ENCODE results near the gene ITIH3.

ITIH3 gene

DNA sequence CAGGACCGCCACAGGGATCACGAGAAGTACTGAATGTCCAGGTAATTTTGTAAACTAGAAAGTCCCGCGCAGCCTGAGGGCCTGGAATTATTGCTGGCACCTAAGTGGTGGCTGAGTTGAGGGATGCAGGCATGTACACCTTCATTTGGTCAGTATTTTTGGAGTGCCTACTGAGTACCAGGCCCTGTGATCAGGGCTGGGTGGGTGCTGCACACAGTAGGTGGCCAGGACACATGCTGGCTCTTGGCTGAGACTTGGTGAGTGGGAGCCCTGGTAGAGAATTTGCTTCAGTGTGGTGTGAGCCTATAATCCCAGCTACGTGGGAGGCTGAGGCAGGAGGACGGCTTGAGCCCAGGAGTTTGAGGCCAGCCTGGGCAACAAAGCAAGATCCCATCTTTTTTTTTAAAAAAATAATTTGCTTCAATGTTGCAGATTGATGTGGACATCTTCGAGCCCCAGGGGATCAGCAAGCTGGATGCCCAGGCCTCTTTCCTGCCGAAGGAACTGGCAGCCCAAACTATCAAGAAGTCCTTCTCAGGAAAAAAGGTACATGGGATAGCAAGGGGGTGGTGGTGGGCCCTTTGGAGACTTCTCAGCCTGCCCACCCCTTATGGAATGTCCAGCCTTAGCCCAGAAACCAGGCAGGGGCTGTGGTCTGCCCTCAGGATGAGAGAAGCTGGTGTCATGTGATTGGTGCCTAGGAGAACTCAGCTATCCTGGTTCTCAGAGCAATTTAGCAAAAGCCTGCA is 14.6 kb upstream of the ITIH3 start:
- TF ChIP-seq, protein P1, sequence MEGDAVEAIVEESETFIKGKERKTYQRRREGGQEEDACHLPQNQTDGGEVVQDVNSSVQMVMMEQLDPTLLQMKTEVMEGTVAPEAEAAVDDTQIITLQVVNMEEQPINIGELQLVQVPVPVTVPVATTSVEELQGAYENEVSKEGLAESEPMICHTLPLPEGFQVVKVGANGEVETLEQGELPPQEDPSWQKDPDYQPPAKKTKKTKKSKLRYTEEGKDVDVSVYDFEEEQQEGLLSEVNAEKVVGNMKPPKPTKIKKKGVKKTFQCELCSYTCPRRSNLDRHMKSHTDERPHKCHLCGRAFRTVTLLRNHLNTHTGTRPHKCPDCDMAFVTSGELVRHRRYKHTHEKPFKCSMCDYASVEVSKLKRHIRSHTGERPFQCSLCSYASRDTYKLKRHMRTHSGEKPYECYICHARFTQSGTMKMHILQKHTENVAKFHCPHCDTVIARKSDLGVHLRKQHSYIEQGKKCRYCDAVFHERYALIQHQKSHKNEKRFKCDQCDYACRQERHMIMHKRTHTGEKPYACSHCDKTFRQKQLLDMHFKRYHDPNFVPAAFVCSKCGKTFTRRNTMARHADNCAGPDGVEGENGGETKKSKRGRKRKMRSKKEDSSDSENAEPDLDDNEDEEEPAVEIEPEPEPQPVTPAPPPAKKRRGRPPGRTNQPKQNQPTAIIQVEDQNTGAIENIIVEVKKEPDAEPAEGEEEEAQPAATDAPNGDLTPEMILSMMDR (IDR thresholded peaks at IDR 0.05; ENCODE audit: low read depth, low read length, missing control alignments), result no peak
- in situ Hi-C loops (cut with HindIII; ENCODE audit: low sequenced_read_pairs), result loop anchor here (5.0 kb wide), 1 partner anchor 57 kb away; the partner anchor contains the start of gene MUSTN1

DNA sequence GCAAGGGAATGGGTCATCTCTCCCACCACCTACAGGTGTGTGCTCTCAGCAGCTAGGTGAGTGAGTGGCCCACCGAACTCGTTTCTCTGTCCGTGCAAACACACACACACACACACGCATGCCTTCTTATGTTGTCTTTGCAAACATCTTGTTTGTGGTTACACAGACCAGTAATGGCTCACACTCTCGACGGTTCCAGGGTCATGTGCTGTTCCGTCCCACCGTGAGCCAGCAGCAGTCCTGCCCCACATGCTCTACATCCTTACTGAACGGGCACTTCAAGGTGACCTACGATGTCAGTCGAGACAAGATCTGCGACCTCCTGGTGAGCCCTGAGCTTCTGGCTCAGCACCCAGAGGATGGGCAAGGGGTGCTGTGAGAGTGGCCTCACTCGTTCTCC is 12.9 kb upstream of the ITIH3 start:
- TF ChIP-seq, protein P1 (IDR thresholded peaks at IDR 0.05; ENCODE audit: low read depth, low read length, missing control alignments), result no peak
- in situ Hi-C loops (cut with HindIII; ENCODE audit: low sequenced_read_pairs), result loop anchor here (5.0 kb wide), 1 partner anchor 56 kb away; the partner anchor contains the start of gene MUSTN1
- H3K4me3 ChIP-seq (ENCODE audit: low read depth, low read length), result no peak overlapping the region
- no peak for DNase-seq (ENCODE audit: low read depth)

More for the DNA sequence above, 14.6 kb upstream of the ITIH3 start:
- no peak for DNase-seq (ENCODE audit: low read depth)
- H3K4me3 ChIP-seq (ENCODE audit: low read depth, low read length), result no peak overlapping the region

DNA sequence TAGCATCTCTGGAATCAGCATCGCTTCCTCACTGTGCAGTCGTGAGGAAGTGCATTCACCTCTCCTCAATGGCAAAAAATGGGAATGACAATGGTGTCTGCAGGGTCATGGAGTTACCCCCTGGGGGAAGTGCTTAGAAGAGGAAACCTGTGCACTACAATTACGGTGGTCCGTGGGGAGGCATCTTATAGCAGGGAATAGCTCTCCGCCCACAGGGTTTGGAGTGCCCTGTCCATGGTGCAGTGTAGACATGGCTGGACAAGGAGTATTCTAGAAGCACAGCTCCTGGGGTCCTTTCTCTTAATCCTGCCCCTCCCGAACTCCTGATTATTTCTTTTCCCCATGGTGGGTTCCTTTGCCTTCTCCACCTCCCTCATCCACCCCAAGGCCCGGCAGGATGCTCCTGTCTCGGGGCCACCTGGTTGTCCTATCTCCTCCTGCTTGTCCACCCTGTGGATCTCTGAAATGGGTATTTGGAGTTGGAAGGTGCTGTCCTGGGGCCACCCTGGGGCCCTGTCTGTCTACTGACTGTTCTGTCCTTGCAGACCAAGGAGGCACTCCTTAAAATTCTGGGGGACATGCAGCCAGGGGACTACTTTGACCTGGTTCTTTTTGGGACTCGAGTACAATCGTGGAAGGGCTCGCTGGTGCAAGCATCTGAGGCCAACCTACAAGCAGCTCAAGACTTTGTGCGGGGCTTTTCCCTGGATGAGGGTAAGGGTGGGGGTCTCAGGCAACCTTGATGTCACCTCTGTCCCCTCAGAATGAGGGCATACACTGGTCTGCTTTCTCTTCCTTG is 12.0 kb upstream of the ITIH3 start:
- in situ Hi-C loops (cut with HindIII; ENCODE audit: low sequenced_read_pairs), result loop anchor here (5.0 kb wide), 1 partner anchor 55 kb away; the partner anchor contains the start of gene MUSTN1
- TF ChIP-seq, protein P1 (IDR thresholded peaks at IDR 0.05; ENCODE audit: low read depth, low read length, missing control alignments), result no peak
- H3K4me3 ChIP-seq (ENCODE audit: low read depth, low read length), result no peak overlapping the region
- DNase-seq (ENCODE audit: low read depth), result no peak

DNA sequence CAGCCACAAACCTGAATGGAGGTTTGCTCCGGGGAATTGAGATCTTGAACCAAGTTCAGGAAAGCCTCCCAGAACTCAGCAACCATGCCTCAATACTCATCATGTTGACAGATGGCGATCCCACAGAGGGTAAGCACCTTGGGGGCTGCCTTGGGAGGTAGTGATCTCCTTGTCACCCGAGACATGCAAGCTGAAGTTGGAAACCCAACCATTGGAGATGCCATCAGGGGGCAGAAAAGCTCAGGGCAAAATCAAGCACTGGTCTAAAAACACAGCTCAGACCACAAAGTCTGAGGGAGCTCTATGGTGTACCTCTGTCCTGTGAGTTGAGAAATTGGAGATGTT is 11.4 kb upstream of the ITIH3 start:
- in situ Hi-C loops (cut with HindIII; ENCODE audit: low sequenced_read_pairs), result loop anchor here (5.0 kb wide), 1 partner anchor 54 kb away; the partner anchor contains the start of gene MUSTN1
- TF ChIP-seq, protein P1 (IDR thresholded peaks at IDR 0.05; ENCODE audit: low read depth, low read length, missing control alignments), result no peak
- no peak for DNase-seq (ENCODE audit: low read depth)
- H3K4me3 ChIP-seq (ENCODE audit: low read depth, low read length), result no peak overlapping the region

DNA sequence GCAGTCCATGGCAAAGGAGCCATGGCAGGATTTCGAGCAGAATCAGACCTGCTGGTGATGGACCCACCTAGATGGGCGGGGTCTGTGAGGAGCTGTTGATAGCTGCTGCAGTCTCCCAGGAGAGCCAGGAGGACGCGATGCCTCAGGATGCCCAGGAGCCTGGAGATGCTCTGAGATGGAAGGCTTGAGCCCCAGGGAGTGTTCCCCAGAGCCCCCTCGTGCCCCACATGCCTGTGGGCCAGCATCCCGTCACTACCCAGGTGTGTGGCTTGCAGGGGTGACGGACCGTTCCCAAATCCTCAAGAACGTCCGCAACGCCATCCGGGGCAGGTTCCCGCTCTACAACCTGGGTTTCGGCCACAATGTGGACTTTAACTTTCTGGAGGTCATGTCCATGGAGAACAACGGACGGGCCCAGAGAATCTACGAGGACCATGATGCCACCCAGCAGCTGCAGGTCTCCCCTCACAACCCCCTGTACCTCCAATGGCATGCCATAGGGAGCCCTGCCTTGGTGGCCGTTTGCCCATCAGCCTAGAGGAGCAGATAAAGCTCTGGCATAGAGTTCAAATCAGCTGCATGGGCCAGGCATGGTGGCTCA is 10.5 kb upstream of the ITIH3 start:
- DNase-seq (ENCODE audit: low read depth), result no peak
- in situ Hi-C loops (cut with HindIII; ENCODE audit: low sequenced_read_pairs), result loop anchor here (5.0 kb wide), 1 partner anchor 53 kb away; the partner anchor contains the start of gene MUSTN1
- no peak overlapping the region for H3K4me3 ChIP-seq (ENCODE audit: low read depth, low read length)
- TF ChIP-seq, protein P1 (IDR thresholded peaks at IDR 0.05; ENCODE audit: low read depth, low read length, missing control alignments), result no peak

DNA sequence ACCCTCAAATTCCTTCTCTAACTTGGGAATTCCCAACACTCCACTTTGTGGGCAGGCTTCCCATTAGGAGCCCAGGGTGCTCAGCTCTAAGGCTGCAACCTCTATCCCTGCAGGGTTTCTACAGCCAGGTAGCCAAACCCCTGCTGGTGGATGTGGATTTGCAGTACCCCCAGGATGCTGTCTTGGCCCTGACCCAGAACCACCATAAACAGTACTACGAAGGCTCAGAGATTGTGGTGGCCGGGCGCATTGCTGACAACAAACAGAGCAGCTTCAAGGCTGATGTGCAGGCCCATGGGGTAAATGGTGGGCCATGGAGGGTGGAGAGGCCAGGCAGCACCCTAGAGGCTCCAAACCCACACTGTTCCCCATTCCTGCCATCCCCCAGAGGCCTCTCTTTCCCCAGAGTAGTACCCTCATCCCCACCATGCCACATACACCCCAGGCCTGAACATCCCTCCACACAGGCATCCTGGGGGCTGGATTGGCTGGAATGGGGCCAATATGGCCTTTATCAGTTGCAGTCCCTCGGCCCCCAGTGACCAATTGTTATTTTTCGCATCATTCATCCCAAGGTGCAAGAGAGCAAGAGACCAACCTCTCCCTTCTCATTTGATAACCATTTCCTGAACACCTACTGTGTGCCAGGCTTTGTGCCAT is 9.5 kb upstream of the ITIH3 start:
- no peak overlapping the region for H3K4me3 ChIP-seq (ENCODE audit: low read depth, low read length)
- in situ Hi-C loops (cut with HindIII; ENCODE audit: low sequenced_read_pairs), result loop anchor here (5.0 kb wide), 1 partner anchor 52 kb away; the partner anchor contains the start of gene MUSTN1
- DNase-seq (ENCODE audit: low read depth), result no peak
- TF ChIP-seq, protein P1 (IDR thresholded peaks at IDR 0.05; ENCODE audit: low read depth, low read length, missing control alignments), result no peak
